Activated CD4-positive, alpha-beta memory T cell treated with anti-CD3 and anti-CD28 coated beads for 36 hours (primary cell): Measurements from ENCODE around the gene FXYD6. TPM values are rescaled to one million over a fixed set of nuclear protein-coding genes. Genes with fewer than 3 reads are reported as not detected.
"Not testable (repeated sequence)": the region's sequence is repeated elsewhere in the genome, so short reads cannot be mapped to it uniquely, and the experiment has no call there.

Source experiments
- CTCF ChIA-PET: fragments of 350-600 bp; sonication (Branson Sonifier 250); formaldehyde crosslinking; loops from one replicate; lab custom pipeline; 2021; ENCODE audit warnings: antibody characterized with exemption, inconsistent platforms; lab: Charles Lee
- POLR2A ChIA-PET: fragments of 350-600 bp; sonication (Branson Sonifier 250); formaldehyde crosslinking; loops from one replicate; lab custom pipeline; 2021; ENCODE audit warnings: antibody characterized with exemption; lab: Charles Lee
- DNase-seq: peaks from one replicate; pipeline ENCODE4 v3.0.0-alpha.2; 2020
- H3K27ac Mint-ChIP-seq: one replicate; pipeline ENCODE4 v1.8.0; 2021; ENCODE audit warnings: mixed read lengths
- H3K27me3 Mint-ChIP-seq: one replicate; pipeline ENCODE4 v1.8.0; 2021; ENCODE audit warnings: mixed read lengths
- H3K36me3 Mint-ChIP-seq: one replicate; pipeline ENCODE4 v1.8.0; 2021; ENCODE audit warnings: mixed read lengths
- H3K4me1 Mint-ChIP-seq: one replicate; pipeline ENCODE4 v1.8.0; 2021; ENCODE audit warnings: low read depth, mixed read lengths
- H3K4me3 Mint-ChIP-seq: one replicate; pipeline ENCODE4 v1.8.0; 2021; ENCODE audit warnings: mild to moderate bottlenecking, mixed read lengths
- H3K9me3 Mint-ChIP-seq: one replicate; pipeline ENCODE4 v1.8.0; 2021; ENCODE audit warnings: mixed read lengths
- intact Hi-C: fragments of 100-400 bp; cut with micrococcal nuclease; formaldehyde crosslinking; loops from one replicate; pipeline ENCODE4 v1.15.1; 2023
- total RNA-seq, 2 experiments: library from RNA; stranded (reverse); gene quantifications; one replicate each; pipeline ENCODE4 v1.2.3, GENCODE V29; 2021

Gene FXYD6
- total RNA-seq, 2 experiments from 2014 or later, result 0.26 to 0.61 TPM

- ChIA-PET POLR2A (interaction anchor here (0.7 to 2.8 kb wide), 9 partner anchors 8 to 237 kb away, joined by 3 to 16 read pairs (median 6); partner anchors contain the start of gene IL10RA), CTCF (interaction anchor here (1.2 to 7.0 kb wide), 8 partner anchors 8 to 390 kb away, joined by 3 to 187 read pairs (median 36); no protein-coding TSS in a partner anchor)
- Mint-ChIP-seq H3K4me3 (peak overlapping the region; percentile 35), H3K4me1 (peaks cover 56% of the 10 kb centered on the region), H3K27ac (peak overlapping the region; percentile 94), H3K27me3 (no peaks in the 10 kb centered on the region), H3K9me3 (no peaks in the 10 kb centered on the region), H3K36me3 (no peaks in the 10 kb centered on the region)
- intact Hi-C loops, result loop anchor here (2.0 to 5.0 kb wide), 5 partner anchors 131 to 583 kb away; partner anchors contain the start of genes IL10RA, PCSK7 and RNF214
- peak; percentile 88 for DNase-seq
Observed at GRCh38 chr11:117815262-117815803, 61.1 kb downstream of the FXYD6 start.

- POLR2A ChIA-PET, result interaction anchor here (0.7 to 2.2 kb wide), 8 partner anchors 10 to 238 kb away, joined by 3 to 16 read pairs (median 4); partner anchors contain the start of gene IL10RA
- Mint-ChIP-seq H3K27me3 (peaks cover under 1% of the 10 kb centered on the region), H3K27ac (peak overlapping the region; percentile 94), H3K9me3 (no peaks in the 10 kb centered on the region), H3K4me3 (peak overlapping the region; percentile 35), H3K4me1 (peaks cover 58% of the 10 kb centered on the region), H3K36me3 (no peaks in the 10 kb centered on the region)
- CTCF ChIA-PET, result interaction anchor here (1.2 to 7.0 kb wide), 8 partner anchors 8 to 389 kb away, joined by 3 to 187 read pairs (median 36); no protein-coding TSS in a partner anchor
- intact Hi-C loops, result loop anchor here (2.0 to 5.0 kb wide), 5 partner anchors 132 to 583 kb away; partner anchors contain the start of genes IL10RA, PCSK7 and RNF214
- peak; percentile 91 for DNase-seq
Observed at GRCh38 chr11:117814766-117815261, 61.6 kb downstream of the FXYD6 start.

GRCh38 chr11:117814204-117814765 lies 62.2 kb downstream of the FXYD6 start:
- Mint-ChIP-seq H3K4me1 (peaks cover 64% of the 10 kb centered on the region), H3K4me3 (no peak overlapping the region), H3K9me3 (no peaks in the 10 kb centered on the region), H3K36me3 (no peaks in the 10 kb centered on the region), H3K27ac (peak overlapping the region; percentile 94), H3K27me3 (peaks cover 2% of the 10 kb centered on the region)
- intact Hi-C loops, result loop anchor here (2.0 kb wide), 2 partner anchors 133 to 189 kb away; no protein-coding TSS in a partner anchor
- no peak for DNase-seq
- CTCF ChIA-PET, result interaction anchor here (1.2 to 7.0 kb wide), 7 partner anchors 7 to 389 kb away, joined by 3 to 187 read pairs (median 46); no protein-coding TSS in a partner anchor
- POLR2A ChIA-PET, result interaction anchor here (0.7 to 2.2 kb wide), 5 partner anchors 13 to 188 kb away, joined by 3 to 16 read pairs (median 6); partner anchors contain the start of gene IL10RA

- peak overlapping the region; percentile 2 for H3K4me3 Mint-ChIP-seq
- H3K9me3 Mint-ChIP-seq, DNase-seq, H3K36me3 Mint-ChIP-seq, POLR2A ChIA-PET, intact Hi-C loops, H3K27ac Mint-ChIP-seq, H3K27me3 Mint-ChIP-seq: not testable (repeated sequence)
- H3K4me1 Mint-ChIP-seq, result peaks cover 32% of the 10 kb centered on the region
- CTCF ChIA-PET, result interaction anchor here (1.4 to 6.5 kb wide), 7 partner anchors 7 to 249 kb away, joined by 3 to 187 read pairs (median 16); partner anchors contain the start of genes FXYD2 and IL10RA
Observed at GRCh38 chr11:117810056-117810451, 66.4 kb downstream of the FXYD6 start.

GRCh38 chr11:117809236-117810055 lies 67.0 kb downstream of the FXYD6 start:
- no peaks in the 10 kb centered on the region for H3K9me3 Mint-ChIP-seq
- DNase-seq, result peak; percentile 79
- H3K27me3 Mint-ChIP-seq, result peaks cover 2% of the 10 kb centered on the region
- peak overlapping the region; percentile 2 for H3K4me3 Mint-ChIP-seq
- H3K4me1 Mint-ChIP-seq, result peaks cover 26% of the 10 kb centered on the region
- H3K36me3 Mint-ChIP-seq, result no peaks in the 10 kb centered on the region
- ChIA-PET CTCF (interaction anchor here (0.8 to 6.5 kb wide), 15 partner anchors 7 to 384 kb away, joined by 3 to 187 read pairs (median 6); partner anchors contain the start of genes FXYD2 and IL10RA), POLR2A (interaction anchor here (0.5 kb wide), 1 partner anchor 389 kb away, joined by 3 read pairs; no protein-coding TSS in a partner anchor)
- intact Hi-C loops, result loop anchor here (1.0 to 5.0 kb wide), 2 partner anchors 8 to 382 kb away; no protein-coding TSS in a partner anchor
- no peak overlapping the region for H3K27ac Mint-ChIP-seq

- H3K4me3 Mint-ChIP-seq, result peak overlapping the region; percentile 2
- H3K27ac Mint-ChIP-seq, result no peak overlapping the region
- intact Hi-C loops, result loop anchor here (1.0 to 5.0 kb wide), 2 partner anchors 9 to 381 kb away; no protein-coding TSS in a partner anchor
- H3K27me3 Mint-ChIP-seq, result peaks cover 2% of the 10 kb centered on the region
- peaks cover 21% of the 10 kb centered on the region for H3K4me1 Mint-ChIP-seq
- POLR2A ChIA-PET, result interaction anchor here (0.5 to 0.9 kb wide), 2 partner anchors 177 to 390 kb away, joined by 3 read pairs; partner anchors contain the start of gene IL10RA
- no peaks in the 10 kb centered on the region for H3K36me3 Mint-ChIP-seq
- CTCF ChIA-PET, result interaction anchor here (0.8 to 6.5 kb wide), 17 partner anchors 8 to 383 kb away, joined by 3 to 187 read pairs (median 5); partner anchors contain the start of genes FXYD2 and IL10RA
- H3K9me3 Mint-ChIP-seq, result no peaks in the 10 kb centered on the region
- DNase-seq, result no peak
Observed at GRCh38 chr11:117808784-117809183, 67.7 kb downstream of the FXYD6 start.

GRCh38 chr11:117807482-117808327 lies 68.8 kb downstream of the FXYD6 start:
- CTCF ChIA-PET, result interaction anchor here (0.6 to 6.5 kb wide), 51 partner anchors 9 to 805 kb away, joined by 3 to 187 read pairs (median 4); partner anchors contain the start of genes CEP164 and FXYD2
- H3K36me3 Mint-ChIP-seq, result no peaks in the 10 kb centered on the region
- POLR2A ChIA-PET, result interaction anchor here (0.9 to 1.2 kb wide), 2 partner anchors 9 to 178 kb away, joined by 3 to 11 read pairs; partner anchors contain the start of gene IL10RA
- peaks cover 17% of the 10 kb centered on the region for H3K4me1 Mint-ChIP-seq
- no peaks in the 10 kb centered on the region for H3K9me3 Mint-ChIP-seq
- H3K27ac Mint-ChIP-seq, result no peak overlapping the region
- DNase-seq, result peak; percentile 84
- no peak overlapping the region for H3K4me3 Mint-ChIP-seq
- intact Hi-C loops, result loop anchor here (1.0 to 5.0 kb wide), 2 partner anchors 246 to 380 kb away; no protein-coding TSS in a partner anchor
- H3K27me3 Mint-ChIP-seq, result peaks cover 2% of the 10 kb centered on the region

- H3K9me3 Mint-ChIP-seq, result no peaks in the 10 kb centered on the region
- DNase-seq, result no peak
- no peaks in the 10 kb centered on the region for H3K36me3 Mint-ChIP-seq
- intact Hi-C loops, result loop anchor here (1.0 to 5.0 kb wide), 2 partner anchors 246 to 380 kb away; no protein-coding TSS in a partner anchor
- ChIA-PET POLR2A (interaction anchor here (1.2 kb wide), 1 partner anchor 10 kb away, joined by 11 read pairs; no protein-coding TSS in a partner anchor), CTCF (interaction anchor here (0.6 to 6.5 kb wide), 39 partner anchors 8 to 489 kb away, joined by 3 to 187 read pairs (median 5); partner anchors contain the start of gene FXYD2)
- H3K4me3 Mint-ChIP-seq, result no peak overlapping the region
- H3K27ac Mint-ChIP-seq, result no peak overlapping the region
- peaks cover 2% of the 10 kb centered on the region for H3K27me3 Mint-ChIP-seq
- H3K4me1 Mint-ChIP-seq, result peaks cover 17% of the 10 kb centered on the region
Observed at GRCh38 chr11:117806846-117807245, 69.6 kb downstream of the FXYD6 start.

GRCh38 chr11:117805045-117805444 lies 71.4 kb downstream of the FXYD6 start:
- Mint-ChIP-seq H3K36me3 (no peaks in the 10 kb centered on the region), H3K4me1 (peaks cover 15% of the 10 kb centered on the region), H3K4me3 (no peak overlapping the region), H3K27ac (no peak overlapping the region), H3K27me3 (peaks cover 2% of the 10 kb centered on the region), H3K9me3 (no peaks in the 10 kb centered on the region)
- intact Hi-C loops, result loop anchor here (5.0 kb wide), 1 partner anchor 378 kb away; no protein-coding TSS in a partner anchor
- no peak for DNase-seq
- ChIA-PET POLR2A (interaction anchor here (1.2 kb wide), 1 partner anchor 10 kb away, joined by 3 read pairs; no protein-coding TSS in a partner anchor), CTCF (interaction anchor here (1.5 to 6.5 kb wide), 4 partner anchors 12 to 379 kb away, joined by 3 to 187 read pairs (median 82); no protein-coding TSS in a partner anchor)

GRCh38 chr11:117803896-117804295 lies 72.6 kb downstream of the FXYD6 start:
- H3K9me3 Mint-ChIP-seq, result no peaks in the 10 kb centered on the region

More at GRCh38 chr11:117803896-117804295, 72.6 kb downstream of the FXYD6 start:
- no peak overlapping the region for H3K27ac Mint-ChIP-seq
- POLR2A ChIA-PET, result no interaction called here
- H3K4me1 Mint-ChIP-seq, result peaks cover 4% of the 10 kb centered on the region
- no peak overlapping the region for H3K4me3 Mint-ChIP-seq
- no peaks in the 10 kb centered on the region for H3K36me3 Mint-ChIP-seq
- no peak for DNase-seq
- peaks cover 5% of the 10 kb centered on the region for H3K27me3 Mint-ChIP-seq
- intact Hi-C loops, result no loop called here
- CTCF ChIA-PET, result interaction anchor here (1.5 to 6.5 kb wide), 4 partner anchors 13 to 377 kb away, joined by 3 to 187 read pairs (median 82); no protein-coding TSS in a partner anchor
